Measurements from ENCODE around the gene IVD.

Gene IVD

DNA sequence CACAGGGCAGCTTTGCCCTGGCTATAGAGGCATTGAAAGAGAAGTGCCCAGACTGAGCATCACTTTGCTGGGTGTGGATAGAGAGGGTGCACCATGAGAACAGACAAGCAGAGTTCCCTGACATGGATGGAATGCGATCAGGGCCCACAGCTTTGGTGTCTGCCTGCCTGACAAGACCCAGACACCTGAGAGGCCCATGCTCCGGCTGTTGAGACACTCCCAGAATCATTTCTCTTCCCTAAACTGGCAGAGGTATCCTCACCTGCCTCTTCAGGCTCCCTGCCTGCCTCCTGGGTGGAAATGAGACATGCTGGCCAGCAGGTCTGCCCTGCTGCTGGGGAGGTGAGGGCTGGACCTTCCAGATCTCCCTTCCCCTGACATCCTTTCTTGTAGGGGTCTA lies 54.8 kb downstream of the IVD start:
- no peak for DNase-seq

DNA sequence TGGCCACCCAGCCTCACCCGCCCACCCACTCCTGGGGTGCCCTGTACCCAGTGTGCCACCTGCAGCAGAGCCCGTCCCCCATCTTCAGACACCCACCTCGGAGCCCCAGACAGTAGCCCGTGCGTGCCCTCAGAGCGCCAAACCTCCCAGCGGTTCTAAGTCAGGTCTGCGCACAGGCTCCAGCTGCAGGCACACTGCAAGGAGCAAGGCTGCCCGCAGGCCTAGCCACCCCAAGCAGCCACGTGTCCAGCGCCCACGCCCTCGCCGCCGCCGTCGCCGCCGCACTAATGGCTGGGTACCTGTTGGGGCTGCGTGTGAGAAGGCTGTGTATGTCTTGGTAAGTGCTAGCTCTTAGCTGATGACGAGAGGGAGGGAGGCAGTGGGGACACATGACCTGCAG lies 56.4 kb downstream of the IVD start:
- no peak for DNase-seq

DNA sequence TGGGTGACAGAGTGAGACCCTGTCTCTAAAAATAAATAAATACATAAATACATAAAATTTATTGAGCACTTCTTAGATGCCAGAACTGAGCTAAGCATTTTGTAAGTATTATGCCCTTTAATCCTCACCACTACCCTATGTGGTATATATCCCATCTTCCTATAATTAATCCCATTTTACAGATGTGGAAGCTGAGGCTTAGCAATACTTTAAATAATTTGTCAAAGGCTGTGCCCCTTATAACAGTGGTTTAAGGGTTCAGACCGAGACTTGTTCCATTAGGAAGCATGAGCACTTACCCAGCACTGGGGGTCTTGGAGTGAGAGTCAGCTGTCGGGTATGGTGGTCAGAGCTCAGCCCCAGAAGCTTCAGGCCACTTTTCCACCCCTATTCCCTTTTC lies 57.7 kb downstream of the IVD start:
- no peak for DNase-seq

DNA sequence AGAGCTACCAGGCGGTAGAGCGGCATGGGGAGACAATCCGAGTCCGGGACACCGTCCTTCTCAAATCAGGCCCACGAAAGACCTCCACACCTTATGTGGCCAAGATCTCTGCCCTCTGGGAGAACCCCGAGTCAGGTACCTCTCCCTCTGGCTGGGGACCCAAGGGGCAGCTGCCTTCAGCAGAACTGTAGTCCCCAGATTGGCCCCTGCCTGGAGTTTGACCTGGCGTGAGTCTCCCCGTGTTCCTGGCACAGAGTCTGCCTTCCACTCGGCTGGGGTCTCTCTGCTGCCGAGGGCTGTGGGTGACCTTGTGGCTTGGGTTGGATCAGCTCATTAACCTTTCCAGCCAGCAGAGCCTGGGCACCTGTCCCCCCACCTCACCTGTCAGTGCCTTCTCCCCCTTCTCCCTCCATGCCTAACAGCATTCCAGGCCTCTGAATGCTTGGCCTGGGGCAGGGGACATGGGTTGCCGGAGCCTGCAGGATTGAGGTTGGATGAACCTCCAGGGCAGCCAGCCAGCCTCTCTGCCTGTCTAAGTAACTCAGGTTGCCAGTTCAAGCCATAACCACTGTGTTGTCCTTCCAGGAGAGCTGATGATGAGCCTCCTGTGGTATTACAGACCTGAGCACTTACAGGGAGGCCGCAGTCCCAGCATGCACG lies 58.4 kb downstream of the IVD start:
- no peak for DNase-seq

DNA sequence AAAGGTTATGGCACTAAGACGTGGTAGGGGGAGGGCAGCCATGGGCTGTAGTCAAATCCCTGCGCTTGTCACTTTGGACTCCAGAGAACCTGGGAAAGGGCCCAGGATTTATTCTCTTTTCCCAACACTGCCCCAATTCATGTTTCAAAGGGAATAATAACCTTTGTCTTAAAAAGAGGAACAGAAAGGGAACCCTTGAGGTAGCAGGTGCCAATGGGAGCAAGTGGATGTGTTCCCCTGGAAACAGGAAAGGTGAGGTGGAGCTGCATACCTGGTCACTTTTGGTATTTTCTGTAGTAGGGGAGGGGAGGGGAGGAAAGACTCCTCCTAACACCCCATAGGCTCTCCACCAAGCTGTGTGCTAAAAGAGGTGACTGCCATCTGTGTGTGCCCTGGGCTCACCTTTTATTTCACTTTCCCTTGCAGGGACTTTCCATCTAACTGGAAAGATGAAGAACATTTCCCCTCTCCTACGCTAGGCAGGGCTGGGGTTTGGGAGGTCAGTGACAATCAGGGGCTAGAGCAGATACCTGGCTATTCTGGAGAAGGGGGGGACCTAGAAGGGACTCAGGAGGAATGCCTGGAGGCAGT lies 59.1 kb downstream of the IVD start:
- DNase-seq: no peak

DNA sequence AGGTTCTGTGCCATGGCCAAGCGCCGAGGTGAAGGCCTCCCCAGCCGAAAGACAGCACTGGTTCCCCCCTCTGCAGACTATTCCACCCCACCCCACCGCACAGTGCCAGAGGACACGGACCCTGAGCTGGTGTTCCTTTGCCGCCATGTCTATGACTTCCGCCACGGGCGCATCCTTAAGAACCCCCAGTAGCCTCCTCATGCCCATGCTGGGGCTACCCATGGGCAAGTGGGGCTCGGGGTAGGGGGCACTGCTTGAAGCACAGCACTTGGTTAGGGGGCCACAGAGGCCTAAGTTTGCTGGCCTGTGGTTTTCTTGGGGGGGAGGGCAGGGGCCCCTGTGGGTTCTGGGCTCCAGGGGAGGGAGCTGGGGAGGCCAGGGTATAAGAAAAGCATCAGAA lies 60.3 kb downstream of the IVD start:
- DNase-seq: no peak

DNA sequence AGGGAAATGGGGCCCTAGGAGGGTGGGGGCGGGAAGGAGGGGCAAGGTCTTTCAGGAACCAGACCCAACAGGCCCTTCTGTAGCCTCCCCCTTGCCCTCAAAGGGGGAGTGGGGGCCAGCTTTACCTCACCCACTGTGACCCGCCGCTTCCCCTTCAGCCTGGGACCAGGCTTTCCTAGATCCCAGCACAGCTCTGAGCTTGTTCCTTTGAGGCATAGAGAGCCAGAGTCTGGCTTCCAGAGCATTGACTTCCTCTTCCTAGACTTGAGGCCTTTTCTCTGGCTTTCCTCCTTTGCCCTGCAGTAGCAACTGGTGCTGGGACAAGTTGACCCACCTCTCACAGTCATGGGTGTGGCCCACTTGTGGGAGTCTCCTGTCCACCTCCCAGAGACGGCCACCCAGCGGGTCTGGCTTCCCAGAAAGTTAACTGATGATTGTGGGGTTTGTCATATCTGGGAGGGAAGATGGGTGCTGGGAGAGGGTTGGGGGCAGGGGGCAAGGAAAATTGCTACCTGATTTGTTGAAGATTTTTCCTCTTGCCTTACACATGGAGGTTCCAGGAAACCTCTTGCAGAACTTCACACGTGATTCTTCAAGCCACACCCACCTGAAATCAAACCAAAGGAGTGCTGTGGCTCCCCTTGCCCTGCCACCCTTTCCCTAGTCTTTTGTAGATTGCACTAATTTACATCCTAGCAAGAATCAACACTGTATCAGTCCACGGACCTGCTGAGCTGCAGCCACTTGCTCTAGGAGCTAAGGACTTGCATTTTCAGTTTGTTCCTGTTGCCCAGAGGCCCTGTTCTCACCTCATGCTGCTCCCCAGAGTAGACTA lies 61.0 kb downstream of the IVD start:
- DNase-seq: peak; percentile 45 to 47

DNA sequence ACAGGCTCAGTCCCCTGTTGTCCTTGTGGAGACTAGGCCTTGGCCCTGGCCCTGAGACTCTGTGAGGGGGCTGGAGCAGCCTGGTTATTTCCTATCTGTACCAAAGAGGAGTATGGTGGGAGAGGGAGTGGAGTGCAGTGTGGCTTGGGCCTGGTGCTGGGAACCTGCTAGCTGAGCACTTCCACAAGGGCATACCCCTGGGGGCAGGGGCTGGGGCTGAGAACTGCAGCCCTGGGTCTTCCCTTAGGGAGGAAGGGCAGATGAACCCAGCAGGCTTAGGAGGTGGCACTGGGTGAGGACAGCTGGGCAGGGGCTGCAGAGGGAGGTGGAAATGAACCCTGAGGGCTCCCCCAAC lies 61.6 kb downstream of the IVD start:
- no peak for DNase-seq

DNA sequence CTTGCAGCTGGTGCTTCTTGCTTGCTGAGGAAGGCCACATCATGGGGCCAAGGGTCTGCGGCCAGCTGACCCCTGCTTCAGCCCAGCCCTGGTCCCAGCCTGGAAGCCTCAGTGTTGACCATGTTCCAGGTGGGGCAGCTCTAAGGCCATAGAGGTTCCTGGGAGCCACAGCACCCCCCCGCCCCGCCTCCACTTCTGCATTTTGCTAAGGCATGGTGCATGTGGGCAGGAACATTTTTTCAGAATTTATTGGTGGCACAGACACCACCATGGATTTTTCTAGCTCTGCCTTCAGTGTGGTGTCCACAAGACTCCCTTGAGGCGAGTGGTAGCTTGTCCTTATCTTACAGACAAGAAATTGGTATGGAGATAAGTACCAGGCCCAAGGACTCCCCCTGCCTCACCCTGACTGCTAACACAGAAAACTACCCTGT lies 63.3 kb downstream of the IVD start:
- DNase-seq: peak; percentile 22 to 63

DNA sequence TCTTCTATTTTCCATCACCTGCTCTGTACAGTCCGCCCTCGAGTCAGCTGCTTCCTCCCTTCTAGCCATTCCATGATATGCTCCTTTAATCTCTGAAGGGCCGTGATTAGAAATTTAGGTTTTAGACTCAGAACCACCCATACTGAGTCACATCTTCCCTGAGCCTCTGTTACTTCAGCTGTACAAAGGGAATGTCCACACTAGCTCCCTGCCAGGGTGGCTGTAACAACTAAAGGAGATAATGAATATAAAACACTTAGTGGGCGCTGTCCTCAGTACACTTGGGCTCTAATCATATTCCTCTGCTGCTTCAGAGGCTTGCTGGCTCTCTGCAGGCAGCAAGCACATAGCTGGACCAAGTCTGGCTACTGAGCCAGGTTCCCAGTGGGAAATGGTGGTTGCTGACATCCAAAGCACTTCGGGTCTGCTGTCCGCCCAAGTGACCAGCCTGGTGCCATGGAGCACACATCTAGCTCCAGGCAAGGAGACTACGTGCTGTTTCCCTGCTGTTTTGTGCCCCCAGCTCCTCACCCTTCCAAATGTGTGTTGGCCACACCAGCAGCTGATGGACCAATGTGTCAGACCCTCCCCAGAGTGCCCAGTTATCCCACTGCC lies 64.3 kb downstream of the IVD start:
- DNase-seq: no peak

DNA sequence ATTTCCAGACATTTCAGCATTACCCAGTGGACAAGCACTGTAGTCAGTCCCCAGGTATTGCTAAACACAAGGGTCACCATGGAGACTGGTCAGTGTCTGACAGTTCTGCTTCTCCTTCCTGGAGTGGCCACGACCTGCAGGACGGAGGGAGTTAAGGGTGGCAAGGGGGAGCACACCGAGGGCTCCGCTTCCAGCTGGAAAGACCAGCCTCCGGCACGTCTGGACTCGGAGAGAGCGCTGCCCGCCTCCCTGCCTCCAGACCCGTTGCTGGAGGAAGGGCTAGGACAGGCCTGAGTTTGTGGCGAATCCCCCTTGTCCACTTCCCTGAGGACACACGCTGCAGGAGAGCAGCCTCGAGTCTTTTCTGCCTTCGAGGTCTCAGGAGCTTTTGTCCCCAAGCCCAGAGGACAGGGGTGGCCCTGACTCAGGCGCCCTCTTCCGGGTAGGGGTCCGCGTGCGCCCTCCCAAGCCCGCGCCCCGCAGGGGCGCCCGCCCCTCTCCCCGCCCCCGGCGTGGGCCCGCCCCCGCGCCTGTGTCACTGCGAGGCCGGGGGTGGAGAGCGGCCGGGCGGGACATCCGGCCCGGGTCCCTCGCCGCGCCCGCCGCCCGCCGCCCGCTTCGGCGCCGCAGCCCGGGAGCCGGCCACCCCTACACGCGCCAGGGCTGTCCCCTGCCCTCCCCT lies 65.0 kb downstream of the IVD start, which contains the start of gene CHST14:
TSS of gene CHST14 (plus strand) at position 562 of the 682 bp plus-strand sequence. CDS start 230 bp downstream, outside the sequence.
- DNase-seq: peak; percentile 71 to 81

Measured in inflammatory macrophage (primary cell).